ENCODE measurements around the gene TNIP3.
A peak's percentile ranks its signal among the peaks of the same experiment; 100 is the strongest.

TNIP3 gene

GRCh38 chr4:121138039-121138825 lies 25.9 kb downstream of the TNIP3 start:
- peak; percentile 40 for DNase-seq

GRCh38 chr4:121130326-121130660 lies 33.8 kb downstream of the TNIP3 start:
- DNase-seq: no peak

GRCh38 chr4:121129606-121130325 lies 34.4 kb downstream of the TNIP3 start:
- DNase-seq: no peak

GRCh38 chr4:121127100-121127499 lies 37.0 kb downstream of the TNIP3 start:
- DNase-seq: no peak

GRCh38 chr4:121126449-121127006 lies 37.6 kb downstream of the TNIP3 start:
- no peak for DNase-seq

- no peak for DNase-seq
Measured at GRCh38 chr4:121125498-121125885, 38.6 kb downstream of the TNIP3 start.

- no peak for DNase-seq
Measured at GRCh38 chr4:121122661-121123060, 41.5 kb downstream of the TNIP3 start.

- no peak for DNase-seq
Measured at GRCh38 chr4:121119715-121120114, 44.4 kb downstream of the TNIP3 start.

- no peak for DNase-seq
Measured at GRCh38 chr4:121118344-121118743, 45.8 kb downstream of the TNIP3 start.

GRCh38 chr4:121114756-121115155 lies 49.4 kb downstream of the TNIP3 start:
- DNase-seq: no peak

GRCh38 chr4:121112530-121112929 lies 51.6 kb downstream of the TNIP3 start:
- peak; percentile 16 for DNase-seq

- DNase-seq: no peak
Measured at GRCh38 chr4:121108557-121108956, 55.6 kb downstream of the TNIP3 start.

- DNase-seq: no peak
Measured at GRCh38 chr4:121107507-121107906, 56.6 kb downstream of the TNIP3 start.

- DNase-seq: no peak
Measured at GRCh38 chr4:121100093-121100775, 63.9 kb downstream of the TNIP3 start.

GRCh38 chr4:121098266-121098665 lies 65.9 kb downstream of the TNIP3 start:
- DNase-seq: no peak

- DNase-seq: peak; percentile 20
Measured at GRCh38 chr4:121096629-121097028, 67.5 kb downstream of the TNIP3 start.

GRCh38 chr4:121096191-121096590 lies 67.9 kb downstream of the TNIP3 start:
- DNase-seq: no peak

GRCh38 chr4:121094297-121094966 lies 69.7 kb downstream of the TNIP3 start:
- DNase-seq: no peak

- no peak for DNase-seq
Measured at GRCh38 chr4:121093261-121093660, 70.9 kb downstream of the TNIP3 start.

GRCh38 chr4:121091941-121092340 lies 72.2 kb downstream of the TNIP3 start:
- no peak for DNase-seq

GRCh38 chr4:121088867-121089266 lies 75.3 kb downstream of the TNIP3 start:
- no peak for DNase-seq

All from CD4-positive, alpha-beta T cell treated with Interleukin-12 subunit alpha and Interleukin-12 subunit beta, for 1 hour (primary cell).